ENCODE measurements around the gene CACNA1B.

CACNA1B gene

DNA sequence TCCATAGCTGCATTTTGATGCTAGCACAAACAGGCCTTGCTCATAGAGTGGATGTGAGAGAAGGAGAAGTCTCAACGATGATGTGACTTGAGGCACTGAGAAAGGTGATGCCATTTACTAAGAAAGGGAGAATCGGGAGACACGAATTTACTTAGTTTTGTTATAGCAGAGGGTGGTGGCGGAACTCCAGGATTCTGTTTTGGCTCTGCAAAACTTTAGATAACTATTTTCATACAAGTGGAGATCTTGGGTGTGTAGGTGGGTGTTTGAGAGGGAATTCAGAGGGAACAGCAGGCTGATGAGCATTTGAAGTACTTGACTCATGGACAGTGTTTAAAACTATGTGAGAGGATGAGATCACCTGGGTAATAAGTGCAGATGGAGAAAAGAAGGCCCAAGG, 43.2 kb downstream of the CACNA1B start:
- no peak for DNase-seq (ENCODE audit: low spot score)

- DNase-seq (ENCODE audit: low spot score): no peak
Observed at GRCh38 chr9:137924169-137924568, 46.6 kb downstream of the CACNA1B start.

DNA sequence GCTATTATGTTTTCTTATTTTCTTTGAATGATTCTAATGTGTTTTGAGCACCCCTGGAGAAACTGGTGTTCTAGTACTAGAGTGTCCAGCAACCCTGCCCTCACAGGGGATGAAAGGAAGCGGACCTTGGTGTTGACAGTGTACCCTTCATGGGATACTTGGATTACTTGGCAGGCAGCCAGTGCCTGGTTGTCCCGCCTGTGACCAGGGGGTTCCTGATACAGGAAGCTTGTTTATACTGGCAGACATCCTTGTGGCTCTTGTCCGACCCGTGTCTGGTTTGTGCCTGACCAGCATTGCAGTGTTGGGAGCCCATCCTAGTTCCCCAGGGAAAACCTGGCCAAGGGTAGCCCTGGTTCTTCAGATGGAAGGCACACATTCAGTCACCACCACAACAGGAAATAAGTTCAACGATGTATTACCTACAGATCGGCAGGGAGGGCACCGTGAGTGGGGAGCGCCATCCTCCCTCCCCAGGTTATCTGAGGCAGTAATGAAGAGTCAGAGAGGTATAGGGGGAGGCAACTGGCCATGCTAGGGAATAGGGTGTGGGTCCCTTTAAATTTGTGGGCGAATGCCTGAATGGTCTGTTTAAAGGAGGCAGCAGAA, 47.3 kb downstream of the CACNA1B start:
- no peak for DNase-seq (ENCODE audit: low spot score)

GRCh38 chr9:137943655-137944054, 66.1 kb downstream of the CACNA1B start:
- no peak for DNase-seq (ENCODE audit: low spot score)

- no peak for DNase-seq (ENCODE audit: low spot score)
Observed at GRCh38 chr9:137945581-137945980, 68.0 kb downstream of the CACNA1B start.

DNA sequence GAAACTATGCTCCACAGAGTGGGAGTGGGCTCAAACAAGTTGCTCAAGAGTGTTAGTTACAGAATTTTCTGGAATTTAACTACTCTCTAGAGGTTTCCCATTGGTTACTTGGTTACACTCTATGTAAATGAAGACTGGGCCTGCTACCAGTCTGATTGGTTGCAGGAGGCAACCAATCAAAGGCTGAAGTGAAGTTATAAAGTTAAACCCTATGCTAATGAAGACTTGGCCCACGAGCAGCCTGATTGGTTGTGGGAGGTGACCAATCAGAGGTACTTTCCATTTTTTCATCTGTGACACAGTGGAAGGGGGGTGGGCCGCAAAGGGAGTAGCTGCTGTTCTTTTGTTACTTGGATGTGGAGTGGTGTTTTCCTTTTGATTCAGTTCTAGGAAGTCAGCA, 69.4 kb downstream of the CACNA1B start:
- no peak for DNase-seq (ENCODE audit: low spot score)

GRCh38 chr9:137948642-137949041, 71.1 kb downstream of the CACNA1B start:
- no peak for DNase-seq (ENCODE audit: low spot score)

DNA sequence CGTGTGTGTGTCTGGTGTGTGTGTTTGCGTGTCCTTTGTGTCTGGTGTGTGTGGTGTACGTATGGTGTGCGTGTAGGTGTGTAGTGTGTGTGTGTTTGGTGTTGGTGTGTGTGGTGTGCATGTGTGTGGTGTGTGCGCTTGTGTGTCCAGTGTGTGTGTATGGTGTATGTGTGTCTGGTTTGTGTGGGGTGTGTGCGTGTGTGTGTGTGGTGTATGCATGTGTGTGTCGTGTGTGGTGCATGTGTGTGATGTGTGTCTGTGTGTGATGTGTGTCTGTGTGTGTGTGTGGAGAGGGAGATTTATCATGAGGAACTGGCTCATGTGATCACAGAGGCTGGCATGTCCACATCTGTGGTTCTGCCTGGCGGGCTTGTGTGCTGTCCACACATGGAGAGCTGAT, 71.7 kb downstream of the CACNA1B start:
- DNase-seq (ENCODE audit: low spot score): no peak

DNA sequence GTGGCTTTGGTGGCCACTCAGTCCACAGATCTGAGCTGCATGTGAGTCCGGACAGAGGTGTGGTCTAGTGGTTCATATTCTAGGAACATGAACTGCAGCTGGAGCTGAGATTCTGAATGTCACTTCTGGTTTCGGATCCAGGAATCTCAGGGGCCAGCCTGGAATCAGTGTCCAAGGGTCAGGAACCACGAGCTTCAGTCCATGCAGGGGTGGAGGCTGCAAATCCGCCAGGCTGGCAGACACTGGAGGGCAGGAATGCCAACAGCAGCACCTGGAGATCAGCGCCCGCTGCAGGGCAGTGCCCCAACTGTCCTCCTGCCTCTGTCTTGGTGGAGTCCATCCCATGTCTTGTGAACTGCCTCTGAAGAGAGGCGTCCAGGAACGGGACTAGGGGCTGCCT, 73.5 kb downstream of the CACNA1B start:
- DNase-seq (ENCODE audit: low spot score): no peak

- no peak for DNase-seq (ENCODE audit: low spot score)
Observed at GRCh38 chr9:137951597-137952490, 74.3 kb downstream of the CACNA1B start.

DNA sequence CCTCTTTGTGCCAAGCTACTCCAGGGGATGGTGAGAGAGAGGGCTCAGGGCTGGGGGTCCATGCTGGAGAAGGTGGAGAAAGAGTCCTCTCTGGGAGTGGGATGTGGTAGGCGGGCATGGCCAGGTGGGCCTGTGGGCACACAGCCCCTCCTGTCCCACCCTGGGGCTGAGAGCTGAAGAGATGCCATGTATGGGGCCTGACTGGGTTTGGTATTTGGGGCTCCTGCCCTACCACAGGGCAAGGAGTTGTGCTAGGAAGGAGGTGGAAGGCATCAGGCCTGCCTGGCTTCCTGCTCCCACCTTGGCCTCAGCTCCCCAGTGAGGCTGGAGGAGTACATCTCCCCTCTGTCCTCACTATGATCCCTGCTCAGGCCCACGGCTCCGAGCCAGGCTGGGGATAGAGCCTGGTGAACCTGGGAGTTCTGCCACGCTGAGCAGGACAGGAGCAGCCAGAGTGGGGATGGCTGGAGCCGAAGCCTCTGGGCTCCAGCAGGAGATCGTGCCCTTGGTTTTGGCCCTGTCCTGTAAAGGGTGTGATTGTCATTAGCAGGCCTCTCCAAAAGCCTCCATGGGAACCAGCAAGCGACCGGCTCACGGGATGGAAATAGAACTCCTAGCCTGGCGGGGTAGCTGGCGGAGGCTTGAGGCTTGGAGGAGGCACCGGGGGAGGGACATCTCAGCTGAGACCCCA, 75.5 kb downstream of the CACNA1B start:
- DNase-seq (ENCODE audit: low spot score): no peak

- no peak for DNase-seq (ENCODE audit: low spot score)
Observed at GRCh38 chr9:137953683-137954438, 76.3 kb downstream of the CACNA1B start.

DNA sequence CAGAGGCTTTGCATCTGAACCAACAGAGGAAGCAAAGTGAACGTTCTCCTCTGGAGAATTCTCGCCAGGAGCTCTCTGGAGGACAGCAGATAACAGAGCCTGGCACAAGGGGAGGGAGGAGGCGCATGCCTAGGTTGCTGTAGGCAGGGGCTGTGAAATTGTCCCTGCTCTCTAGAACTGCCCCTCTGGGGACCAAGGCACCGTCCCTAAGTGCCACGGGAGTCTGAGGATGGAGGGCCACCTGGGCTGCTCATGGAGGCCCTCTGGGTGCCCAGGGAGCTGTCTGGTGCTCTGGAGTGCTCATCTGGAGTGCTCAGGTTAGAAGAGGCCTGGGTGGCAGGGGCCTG, 77.6 kb downstream of the CACNA1B start:
- no peak for DNase-seq (ENCODE audit: low spot score)

- no peak for DNase-seq (ENCODE audit: low spot score)
Observed at GRCh38 chr9:137955586-137955985, 78.0 kb downstream of the CACNA1B start.

GRCh38 chr9:137956039-137956438, 78.5 kb downstream of the CACNA1B start:
- DNase-seq (ENCODE audit: low spot score): no peak

DNA sequence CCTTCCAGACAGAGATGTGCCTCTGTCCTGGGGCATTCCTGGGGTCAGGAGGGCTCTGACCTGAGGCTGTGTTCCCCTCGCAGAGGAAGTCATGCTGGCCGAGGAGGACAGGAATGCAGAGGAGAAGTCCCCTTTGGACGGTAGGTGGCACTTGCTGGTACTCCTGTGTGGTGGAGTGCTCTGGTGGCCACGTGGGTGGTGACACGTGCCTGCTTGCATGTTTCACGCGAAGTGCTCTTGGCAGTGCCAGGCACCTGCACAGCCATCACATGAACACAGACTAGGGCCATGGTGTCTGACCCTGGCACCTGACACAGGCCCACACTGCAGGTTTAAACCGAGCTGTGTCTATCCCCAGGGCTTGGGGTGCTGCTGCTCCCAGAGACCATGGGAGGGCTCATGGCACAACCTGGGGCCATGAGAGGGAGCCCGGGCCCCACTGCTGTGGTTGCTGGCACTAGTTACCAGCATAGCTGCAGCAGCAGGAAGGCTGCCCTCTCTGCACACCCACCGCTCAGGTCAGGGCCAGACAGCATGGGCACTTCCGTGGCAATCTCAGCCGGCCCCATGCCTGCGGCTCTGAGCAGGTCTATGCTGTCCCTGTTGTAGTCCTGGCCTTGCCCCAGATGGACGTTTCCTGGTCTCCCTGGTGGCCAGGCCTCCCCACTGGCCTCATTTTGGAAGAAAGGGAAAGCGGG, 79.3 kb downstream of the CACNA1B start:
- DNase-seq (ENCODE audit: low spot score): no peak

- no peak for DNase-seq (ENCODE audit: low spot score)
Observed at GRCh38 chr9:137959641-137960411, 82.2 kb downstream of the CACNA1B start.

GRCh38 chr9:137960496-137960895, 82.9 kb downstream of the CACNA1B start:
- no peak for DNase-seq (ENCODE audit: low spot score)

DNA sequence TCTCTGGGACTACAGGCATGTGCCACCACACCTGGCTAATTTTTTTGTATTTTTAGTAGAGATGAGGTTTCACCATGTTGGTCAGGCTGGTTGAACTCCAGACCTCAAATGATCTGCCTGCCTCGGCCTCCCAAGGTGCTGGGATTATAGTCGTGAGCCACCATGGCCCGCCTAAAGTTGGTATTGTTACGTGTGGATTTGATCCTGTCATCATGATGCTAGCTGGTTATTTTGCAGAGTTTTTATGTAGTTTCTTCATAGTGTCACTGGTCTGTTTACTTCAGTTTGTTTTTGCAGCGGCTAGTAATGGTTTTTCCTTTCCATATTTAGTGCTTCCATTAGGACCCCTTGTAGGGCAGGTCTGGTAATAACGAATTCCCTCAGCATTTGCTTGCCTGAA, 85.9 kb downstream of the CACNA1B start:
- no peak for DNase-seq (ENCODE audit: low spot score)

DNA sequence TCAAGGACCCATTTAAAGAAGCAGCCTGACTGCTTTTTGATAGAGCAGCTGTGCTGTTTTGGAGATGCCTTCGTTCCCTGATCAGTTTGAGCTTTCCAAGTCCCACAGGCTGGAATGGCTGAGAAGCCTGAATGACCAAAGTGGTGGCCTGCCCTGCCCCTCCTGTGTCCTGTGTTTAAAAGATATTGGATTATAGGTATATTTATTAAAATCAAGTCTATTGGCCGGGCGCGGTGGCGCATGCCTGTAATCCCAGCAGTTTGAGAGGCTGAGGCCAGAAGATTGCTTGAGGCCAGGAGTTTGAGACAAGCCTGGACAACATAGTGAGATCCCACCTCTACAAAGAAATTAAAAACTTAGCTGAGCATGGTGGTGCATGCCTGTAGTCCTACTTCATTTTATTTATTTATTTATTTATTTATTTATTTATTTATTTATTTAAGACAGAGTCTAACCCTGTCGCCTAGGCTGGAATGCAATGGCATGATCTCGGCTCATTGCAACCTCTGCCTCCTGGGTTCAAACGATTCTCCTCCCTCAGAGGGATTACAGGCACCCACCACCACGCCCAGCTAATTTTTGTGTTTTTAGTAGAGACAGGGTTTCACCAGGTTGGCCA, 87.7 kb downstream of the CACNA1B start:
- DNase-seq (ENCODE audit: low spot score): no peak
